ENCODE measurements around the gene PATJ.
"Not testable (repeated sequence)": the region's sequence is repeated elsewhere in the genome, so short reads cannot be mapped to it uniquely, and the experiment has no call there.

GRCh38 chr1:61894296-61894695 lies 152.0 kb downstream of the PATJ start:
- not testable (repeated sequence) for TF ChIP-seq EZH2 (IDR thresholded peaks at IDR 0.05; ENCODE audit: low read length, unreplicated experiment); EZH2phosphoT487 (IDR thresholded peaks at IDR 0.05; ENCODE audit: borderline replicate concordance, low read length)
- TF ChIP-seq, protein P1, sequence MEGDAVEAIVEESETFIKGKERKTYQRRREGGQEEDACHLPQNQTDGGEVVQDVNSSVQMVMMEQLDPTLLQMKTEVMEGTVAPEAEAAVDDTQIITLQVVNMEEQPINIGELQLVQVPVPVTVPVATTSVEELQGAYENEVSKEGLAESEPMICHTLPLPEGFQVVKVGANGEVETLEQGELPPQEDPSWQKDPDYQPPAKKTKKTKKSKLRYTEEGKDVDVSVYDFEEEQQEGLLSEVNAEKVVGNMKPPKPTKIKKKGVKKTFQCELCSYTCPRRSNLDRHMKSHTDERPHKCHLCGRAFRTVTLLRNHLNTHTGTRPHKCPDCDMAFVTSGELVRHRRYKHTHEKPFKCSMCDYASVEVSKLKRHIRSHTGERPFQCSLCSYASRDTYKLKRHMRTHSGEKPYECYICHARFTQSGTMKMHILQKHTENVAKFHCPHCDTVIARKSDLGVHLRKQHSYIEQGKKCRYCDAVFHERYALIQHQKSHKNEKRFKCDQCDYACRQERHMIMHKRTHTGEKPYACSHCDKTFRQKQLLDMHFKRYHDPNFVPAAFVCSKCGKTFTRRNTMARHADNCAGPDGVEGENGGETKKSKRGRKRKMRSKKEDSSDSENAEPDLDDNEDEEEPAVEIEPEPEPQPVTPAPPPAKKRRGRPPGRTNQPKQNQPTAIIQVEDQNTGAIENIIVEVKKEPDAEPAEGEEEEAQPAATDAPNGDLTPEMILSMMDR (conservative IDR thresholded peaks at IDR 0.05; ENCODE audit: low read depth, low read length), result not testable (repeated sequence)
